Psoas muscle (tissue), 8 donors: ENCODE results near the gene KLC4. TPM values are rescaled to one million over a fixed set of nuclear protein-coding genes. Genes with fewer than 3 reads are reported as not detected.

Experiments used
- ATAC-seq, 4 donors: fragments of 200-7000 bp; cut with Tn5 transposase; one replicate each; pipeline ENCODE4 v1.9.1; 2020; ENCODE audit warnings: moderate library complexity in 3 of 4, mild to moderate bottlenecking in 2 of 4
- DNase-seq, 2 donors: peaks; one replicate each; pipeline ENCODE4 v3.0.0-alpha.2; 2020
- H3K27ac ChIP-seq: fragments of 200-600 bp; one replicate; pipeline ENCODE4 v1.8.0; 2022
- H3K27me3 ChIP-seq, 3 donors: fragments of 200-600 bp in 1 of 3; one replicate each; pipeline versions ENCODE4 v1.6.1 to v1.8.0; 2013 to 2022; ENCODE audit warnings: low read length in 2 of 3, mild to moderate bottlenecking in 2 of 3, moderate library complexity in 1 of 3; ENCODE audit not compliant: insufficient read depth in 3 of 3
- H3K36me3 ChIP-seq, 2 donors: fragments of 200-600 bp in 1 of 2; one replicate each; pipeline versions ENCODE4 v1.6.1 to v1.8.0; 2013 to 2022; ENCODE audit warnings: low read depth in 1 of 2, mild to moderate bottlenecking in 1 of 2, moderate library complexity in 1 of 2; ENCODE audit not compliant: insufficient read depth in 1 of 2
- H3K4me1 ChIP-seq: fragments of 200-600 bp; one replicate; pipeline ENCODE4 v1.8.0; 2022
- H3K4me3 ChIP-seq: fragments of 200-600 bp; one replicate; pipeline ENCODE4 v1.8.0; 2022; ENCODE audit warnings: mild to moderate bottlenecking
- H3K9me3 ChIP-seq: fragments of 200-600 bp; one replicate; pipeline ENCODE4 v1.8.0; 2022
- CTCF ChIP-seq: fragments of 200-600 bp; IDR thresholded peaks from one replicate; pipeline ENCODE4 v1.8.0; 2022; ENCODE audit warnings: antibody characterized with exemption
- WGBS, 3 donors: extraction: QIAGEN DNeasy Blood & Tissue Kit; methylation state at CpG; one replicate each; pipeline versions ENCODE4 v1.1.6 to v1.1.7; 2013; 5-methylcytosine and 5-hydroxymethylcytosine counted together
- intact Hi-C, 2 donors: fragments of 100-400 bp; cut with DNase I; formaldehyde crosslinking; loops; one replicate each; pipeline versions ENCODE4 v1.11.0 to v1.14.2; 2022
- polyA plus RNA-seq, 3 donors: library from polyadenylated mRNA; stranded (reverse); fragments of 200-250 nt; gene quantifications; one replicate each; pipeline ENCODE4 v1.2.3, GENCODE V29; 2013
- total RNA-seq, 4 donors: library from RNA; stranded (reverse); fragmentation: NEBNext Ultra II Directional in 2 of 4; extraction: Animal tissue kit (Norgen Biotek cat#: 25700) in 2 of 4; gene quantifications; one replicate each; pipeline versions ENCODE4 v1.2.1 to v1.2.4, GENCODE V29; 2021 to 2023
- donor health status: healthy with polysubstance abuse.
- donor health status: DM: no; HTN: no; CAD: no; lungs with moderate emphysema.
- donor health status: Bipolar disorder and iron deficiency.
- donor health status: healthy.
- donor health status: DM: yes; HTN: yes; CAD: no.
- donor health status: DM: no; HTN: no; CAD: no.
- donor health status: DM: no; HTN: no; CAD: no.
- donor health status: DM: yes; HTN: yes; CAD: no.

Gene KLC4
- total and polyA plus RNA-seq, 7 donors = 12.2 to 20.9 (median 14.9) TPM

- intact Hi-C loops = no loop called here
- Histone ChIP-seq H3K27ac (no peak overlapping the region), H3K4me3 (no peak overlapping the region), H3K36me3 (no peaks in the 10 kb centered on the region), H3K9me3 (no peaks in the 10 kb centered on the region), H3K27me3 (no peaks in the 10 kb centered on the region), H3K4me1 (peaks cover 4% of the 10 kb centered on the region)
- no peak for DNase-seq
- TF ChIP-seq CTCF = no peak
- 62 to 77% (median 66%) methylated on average over 8 of the region's 8 CpGs for WGBS, 3 donors
- no peak for ATAC-seq
Measured at GRCh38 chr6:43096451-43097097, 37.1 kb downstream of the KLC4 start.

GRCh38 chr6:43097098-43097489, 37.7 kb downstream of the KLC4 start:
- TF ChIP-seq CTCF = no peak
- intact Hi-C loops = no loop called here
- no peak for ATAC-seq

GRCh38 chr6:43097502-43097901, 38.1 kb downstream of the KLC4 start:
- Histone ChIP-seq H3K9me3 (no peaks in the 10 kb centered on the region), H3K4me3 (no peak overlapping the region), H3K36me3 (no peaks in the 10 kb centered on the region), H3K27ac (no peak overlapping the region), H3K4me1 (peaks cover 4% of the 10 kb centered on the region), H3K27me3 (no peaks in the 10 kb centered on the region)
- no peak for TF ChIP-seq CTCF
- intact Hi-C loops = no loop called here
- 91 to 94% (median 92%) methylated on average over 4 of the region's 4 CpGs for WGBS, 3 donors
- no peak for DNase-seq
- no peak for ATAC-seq

More at GRCh38 chr6:43097098-43097489, 37.7 kb downstream of the KLC4 start:
- H3K4me3 ChIP-seq = no peak overlapping the region
- WGBS, 3 donors = 53 to 56% (median 54%) methylated on average over 5 of the region's 5 CpGs
- no peaks in the 10 kb centered on the region for H3K36me3 ChIP-seq
- H3K27me3 ChIP-seq = no peaks in the 10 kb centered on the region
- no peaks in the 10 kb centered on the region for H3K9me3 ChIP-seq
- no peak for DNase-seq
- peaks cover 4% of the 10 kb centered on the region for H3K4me1 ChIP-seq
- H3K27ac ChIP-seq = no peak overlapping the region

- no peaks in the 10 kb centered on the region for H3K4me1 ChIP-seq
- WGBS, 3 donors = 63 to 67% (median 67%) methylated on average over 4 of the region's 4 CpGs
- H3K27me3 ChIP-seq = no peaks in the 10 kb centered on the region
- ATAC-seq = no peak
- no peak overlapping the region for H3K27ac ChIP-seq
- no peak for DNase-seq
- no peaks in the 10 kb centered on the region for H3K9me3 ChIP-seq
- no peak for TF ChIP-seq CTCF
- intact Hi-C loops = no loop called here
- no peak overlapping the region for H3K4me3 ChIP-seq
- no peaks in the 10 kb centered on the region for H3K36me3 ChIP-seq
Measured at GRCh38 chr6:43101497-43101896, 42.1 kb downstream of the KLC4 start.
